ENCODE measurements around the gene LPP. TPM values are rescaled to one million over a fixed set of nuclear protein-coding genes. Genes with fewer than 3 reads are reported as not detected.

The LPP gene
- total and polyA plus RNA-seq, 2 of the 13 experiments (the other 11 are each of a cell fraction or from before 2014, with no cell fraction given) = 19.2 to 29.9 TPM

DNA sequence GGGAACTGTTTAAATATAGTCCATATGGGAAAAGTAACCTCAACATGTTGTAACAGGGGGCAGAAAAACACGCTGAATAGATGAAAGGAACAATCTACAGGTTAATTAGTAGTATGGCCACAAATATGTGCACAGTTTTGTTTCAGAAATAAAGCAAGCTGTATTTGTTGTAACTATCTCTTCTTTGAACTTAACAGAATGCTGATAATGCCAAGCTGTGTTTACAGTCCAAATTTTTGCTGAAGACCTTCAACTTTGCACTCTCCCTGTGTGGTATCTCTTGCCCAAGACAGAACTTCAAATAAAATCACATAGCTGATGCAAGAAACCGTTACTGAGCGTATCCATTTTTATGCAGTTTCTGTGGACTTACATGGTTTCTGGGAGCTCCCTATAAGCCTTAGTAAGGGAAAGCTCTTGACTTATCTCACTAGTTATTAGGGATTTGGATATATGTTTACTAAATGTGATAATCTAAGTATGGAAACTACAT lies 592.4 kb downstream of the LPP start (continued):
- TF ChIP-seq ZNF691 (CRISPR knock-in tag; IDR thresholded peaks at IDR 0.05; ENCODE audit: borderline replicate concordance, low read depth) (no peak), MED8 (CRISPR knock-in tag; IDR thresholded peaks at IDR 0.05; ENCODE audit: insufficient replicate concordance) (peak; percentile 99), ZFP36L2 (CRISPR knock-in tag; IDR thresholded peaks at IDR 0.05) (no peak), KAT7 (CRISPR knock-in tag; IDR thresholded peaks at IDR 0.05; ENCODE audit: borderline replicate concordance) (no peak), U2AF1 (optimal IDR thresholded peaks at IDR 0.05; ENCODE audit: low read depth, low read length) (no peak), SUZ12 (IDR thresholded peaks at IDR 0.05; ENCODE audit: low read depth, low read length) (no peak), ZNF512B (CRISPR knock-in tag; IDR thresholded peaks at IDR 0.05; ENCODE audit: borderline replicate concordance) (0 out of 2 replicates have a peak, but pooled peaks have one; percentile 69)
- TF ChIP-seq, protein P1, sequence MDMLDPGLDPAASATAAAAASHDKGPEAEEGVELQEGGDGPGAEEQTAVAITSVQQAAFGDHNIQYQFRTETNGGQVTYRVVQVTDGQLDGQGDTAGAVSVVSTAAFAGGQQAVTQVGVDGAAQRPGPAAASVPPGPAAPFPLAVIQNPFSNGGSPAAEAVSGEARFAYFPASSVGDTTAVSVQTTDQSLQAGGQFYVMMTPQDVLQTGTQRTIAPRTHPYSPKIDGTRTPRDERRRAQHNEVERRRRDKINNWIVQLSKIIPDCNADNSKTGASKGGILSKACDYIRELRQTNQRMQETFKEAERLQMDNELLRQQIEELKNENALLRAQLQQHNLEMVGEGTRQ (IDR thresholded peaks at IDR 0.05; ENCODE audit: low read depth, low read length) = no peak
- TF ChIP-seq, protein P1 (CRISPR knock-in tag; IDR thresholded peaks at IDR 0.05; ENCODE audit: borderline replicate concordance) = no peak
- TF ChIP-seq, protein P2, sequence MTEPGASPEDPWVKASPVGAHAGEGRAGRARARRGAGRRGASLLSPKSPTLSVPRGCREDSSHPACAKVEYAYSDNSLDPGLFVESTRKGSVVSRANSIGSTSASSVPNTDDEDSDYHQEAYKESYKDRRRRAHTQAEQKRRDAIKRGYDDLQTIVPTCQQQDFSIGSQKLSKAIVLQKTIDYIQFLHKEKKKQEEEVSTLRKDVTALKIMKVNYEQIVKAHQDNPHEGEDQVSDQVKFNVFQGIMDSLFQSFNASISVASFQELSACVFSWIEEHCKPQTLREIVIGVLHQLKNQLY (CRISPR knock-in tag; IDR thresholded peaks at IDR 0.05) = peak; percentile 82
- TF ChIP-seq, protein P3, sequence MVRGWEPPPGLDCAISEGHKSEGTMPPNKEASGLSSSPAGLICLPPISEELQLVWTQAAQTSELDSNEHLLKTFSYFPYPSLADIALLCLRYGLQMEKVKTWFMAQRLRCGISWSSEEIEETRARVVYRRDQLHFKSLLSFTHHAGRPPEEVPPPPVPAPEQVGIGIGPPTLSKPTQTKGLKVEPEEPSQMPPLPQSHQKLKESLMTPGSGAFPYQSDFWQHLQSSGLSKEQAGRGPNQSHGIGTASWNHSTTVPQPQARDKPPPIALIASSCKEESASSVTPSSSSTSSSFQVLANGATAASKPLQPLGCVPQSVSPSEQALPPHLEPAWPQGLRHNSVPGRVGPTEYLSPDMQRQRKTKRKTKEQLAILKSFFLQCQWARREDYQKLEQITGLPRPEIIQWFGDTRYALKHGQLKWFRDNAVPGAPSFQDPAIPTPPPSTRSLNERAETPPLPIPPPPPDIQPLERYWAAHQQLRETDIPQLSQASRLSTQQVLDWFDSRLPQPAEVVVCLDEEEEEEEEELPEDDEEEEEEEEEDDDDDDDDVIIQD (CRISPR knock-in tag; IDR thresholded peaks at IDR 0.05; ENCODE audit: low read depth) = peak; percentile 98
- TF ChIP-seq, protein P4, sequence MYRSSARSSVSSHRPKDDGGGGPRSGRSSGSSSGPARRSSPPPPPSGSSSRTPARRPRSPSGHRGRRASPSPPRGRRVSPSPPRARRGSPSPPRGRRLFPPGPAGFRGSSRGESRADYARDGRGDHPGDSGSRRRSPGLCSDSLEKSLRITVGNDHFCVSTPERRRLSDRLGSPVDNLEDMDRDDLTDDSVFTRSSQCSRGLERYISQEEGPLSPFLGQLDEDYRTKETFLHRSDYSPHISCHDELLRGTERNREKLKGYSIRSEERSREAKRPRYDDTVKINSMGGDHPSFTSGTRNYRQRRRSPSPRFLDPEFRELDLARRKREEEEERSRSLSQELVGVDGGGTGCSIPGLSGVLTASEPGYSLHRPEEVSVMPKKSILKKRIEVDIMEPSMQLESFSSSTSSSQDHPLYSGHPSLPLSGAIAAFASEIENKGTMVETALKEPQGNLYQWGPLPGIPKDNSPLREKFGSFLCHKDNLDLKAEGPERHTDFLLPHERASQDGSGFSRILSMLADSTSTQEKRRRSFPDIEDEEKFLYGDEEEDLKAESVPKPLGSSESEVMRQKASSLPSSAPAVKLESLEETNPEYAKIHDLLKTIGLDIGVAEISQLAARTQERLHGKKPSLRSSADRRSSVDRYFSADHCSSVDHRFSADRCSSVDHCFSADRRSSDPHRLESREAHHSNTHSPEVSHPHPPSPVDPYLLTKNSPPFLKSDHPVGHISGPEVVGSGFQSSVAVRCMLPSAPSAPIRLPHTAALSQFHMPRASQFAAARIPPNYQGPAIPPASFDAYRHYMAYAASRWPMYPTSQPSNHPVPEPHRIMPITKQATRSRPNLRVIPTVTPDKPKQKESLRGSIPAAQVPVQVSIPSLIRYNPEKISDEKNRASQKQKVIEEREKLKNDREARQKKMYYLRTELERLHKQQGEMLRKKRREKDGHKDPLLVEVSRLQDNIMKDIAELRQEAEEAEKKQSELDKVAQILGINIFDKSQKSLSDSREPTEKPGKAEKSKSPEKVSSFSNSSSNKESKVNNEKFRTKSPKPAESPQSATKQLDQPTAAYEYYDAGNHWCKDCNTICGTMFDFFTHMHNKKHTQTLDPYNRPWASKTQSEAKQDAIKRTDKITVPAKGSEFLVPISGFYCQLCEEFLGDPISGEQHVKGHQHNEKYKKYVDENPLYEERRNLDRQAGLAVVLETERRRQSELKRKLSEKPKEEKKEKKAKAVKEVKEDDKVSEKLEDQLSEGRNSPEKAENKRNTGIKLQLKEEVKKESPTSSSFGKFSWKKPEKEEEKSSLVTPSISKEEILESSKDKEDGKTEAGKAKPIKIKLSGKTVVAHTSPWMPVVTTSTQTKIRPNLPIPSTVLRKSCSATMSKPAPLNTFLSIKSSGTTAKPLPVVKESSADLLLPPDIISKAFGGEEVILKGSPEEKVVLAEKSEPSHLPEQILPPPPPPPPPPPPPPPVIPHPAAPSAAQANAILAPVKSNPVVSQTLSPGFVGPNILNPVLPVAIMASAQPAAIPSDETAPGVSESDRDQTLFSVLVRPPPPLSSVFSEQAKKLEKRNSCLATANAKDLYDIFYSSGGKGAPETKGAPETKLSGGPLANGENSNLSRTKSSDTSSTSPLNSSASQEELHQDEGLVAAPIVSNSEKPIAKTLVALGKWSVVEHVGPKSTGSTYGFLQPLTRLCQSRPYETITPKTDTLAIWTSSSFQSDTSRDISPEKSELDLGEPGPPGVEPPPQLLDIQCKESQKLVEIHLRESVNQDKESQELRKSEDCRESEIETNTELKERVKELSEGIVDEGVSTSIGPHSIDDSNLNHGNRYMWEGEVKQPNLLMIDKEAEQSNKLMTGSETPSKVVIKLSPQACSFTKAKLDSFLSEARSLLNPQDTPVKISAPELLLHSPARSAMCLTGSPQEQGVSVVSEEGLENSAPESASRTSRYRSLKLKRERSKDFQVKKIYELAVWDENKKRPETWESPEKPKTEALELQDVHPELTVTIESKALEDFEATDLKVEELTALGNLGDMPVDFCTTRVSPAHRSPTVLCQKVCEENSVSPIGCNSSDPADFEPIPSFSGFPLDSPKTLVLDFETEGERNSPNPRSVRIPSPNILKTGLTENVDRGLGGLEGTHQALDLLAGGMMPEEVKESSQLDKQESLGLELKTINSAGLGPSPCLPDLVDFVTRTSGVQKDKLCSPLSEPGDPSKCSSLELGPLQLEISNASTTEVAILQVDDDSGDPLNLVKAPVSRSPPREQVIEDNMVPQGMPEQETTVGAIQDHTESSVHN (CRISPR knock-in tag; IDR thresholded peaks at IDR 0.05) = no peak
